ENCODE measurements around the gene GAB3. TPM values are rescaled to one million over a fixed set of nuclear protein-coding genes. Genes with fewer than 3 reads are reported as not detected.

GAB3 gene
- polyA plus RNA-seq, 2 of the 4 experiments (the other 2 are of a cell fraction) = 0.13 to 0.39 TPM

- no peak for DNase-seq (ENCODE audit: low read depth in 1 of 2, low spot score in 1 of 2)
- TF ChIP-seq KDM5A (IDR thresholded peaks at IDR 0.05) = no peak
- TF ChIP-seq GATA3 (IDR thresholded peaks at IDR 0.05; ENCODE audit: borderline replicate concordance) = no peak
- no peak for TF ChIP-seq NPAS2 (CRISPR knock-in tag; IDR thresholded peaks at IDR 0.05; ENCODE audit: borderline replicate concordance)
- TF ChIP-seq HOXB13 (CRISPR knock-in tag; IDR thresholded peaks at IDR 0.05; ENCODE audit: low read depth) = no peak
- TF ChIP-seq CHD4 (IDR thresholded peaks at IDR 0.05; ENCODE audit: borderline replicate concordance) = no peak
- TF ChIP-seq ZSCAN20 (CRISPR knock-in tag; IDR thresholded peaks at IDR 0.05) = no peak
- TF ChIP-seq JUNB (IDR thresholded peaks at IDR 0.05) = no peak
- no peak for TF ChIP-seq FOXS1 (CRISPR knock-in tag; IDR thresholded peaks at IDR 0.05)
- TF ChIP-seq JUN (IDR thresholded peaks at IDR 0.05) = no peak
- TF ChIP-seq REST (IDR thresholded peaks at IDR 0.05) = no peak
- TF ChIP-seq, protein P1, sequence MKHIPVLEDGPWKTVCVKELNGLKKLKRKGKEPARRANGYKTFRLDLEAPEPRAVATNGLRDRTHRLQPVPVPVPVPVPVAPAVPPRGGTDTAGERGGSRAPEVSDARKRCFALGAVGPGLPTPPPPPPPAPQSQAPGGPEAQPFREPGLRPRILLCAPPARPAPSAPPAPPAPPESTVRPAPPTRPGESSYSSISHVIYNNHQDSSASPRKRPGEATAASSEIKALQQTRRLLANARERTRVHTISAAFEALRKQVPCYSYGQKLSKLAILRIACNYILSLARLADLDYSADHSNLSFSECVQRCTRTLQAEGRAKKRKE (CRISPR knock-in tag; IDR thresholded peaks at IDR 0.05; ENCODE audit: low read depth) = no peak
- no peak for TF ChIP-seq EP300 (IDR thresholded peaks at IDR 0.05)
- TF ChIP-seq POLR2A (IDR thresholded peaks at IDR 0.05; ENCODE audit: low read length) = no peak
- TF ChIP-seq, protein P2, sequence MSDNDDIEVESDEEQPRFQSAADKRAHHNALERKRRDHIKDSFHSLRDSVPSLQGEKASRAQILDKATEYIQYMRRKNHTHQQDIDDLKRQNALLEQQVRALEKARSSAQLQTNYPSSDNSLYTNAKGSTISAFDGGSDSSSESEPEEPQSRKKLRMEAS (IDR thresholded peaks at IDR 0.05) = no peak
- no peak for TF ChIP-seq HES2 (IDR thresholded peaks at IDR 0.05)
- TF ChIP-seq FOSL2 (IDR thresholded peaks at IDR 0.05) = no peak
- TF ChIP-seq FOSL2 (CRISPR knock-in tag; IDR thresholded peaks at IDR 0.05) = no peak
- no peak for TF ChIP-seq RAD21 (conservative IDR thresholded peaks at IDR 0.05 in 1 of 2, IDR thresholded peaks at IDR 0.05 in 1 of 2)
- no peak overlapping the region for H3K27ac ChIP-seq
- peaks cover 35% of the 10 kb centered on the region for H3K4me1 ChIP-seq
- H3K4me3 ChIP-seq = no peak overlapping the region
- WGBS (ENCODE audit: missing lambda C conversion rate) = 73% methylated on average over 7 of the region's 7 CpGs
- no peak overlapping the region for H3K4me2 ChIP-seq
- no peak for FAIRE-seq
- no peaks in the 10 kb centered on the region for H3K9me3 ChIP-seq
- ATAC-seq = no peak
- CTCF ChIA-PET = interaction anchor here (2.6 kb wide), 1 partner anchor 21 kb away, joined by 20 read pairs; the partner anchor contains the start of gene GAB3
- POLR2A ChIA-PET = no interaction called here
Observed at GRCh38 chrX:154728431-154729190, 22.3 kb downstream of the GAB3 start.

DNA sequence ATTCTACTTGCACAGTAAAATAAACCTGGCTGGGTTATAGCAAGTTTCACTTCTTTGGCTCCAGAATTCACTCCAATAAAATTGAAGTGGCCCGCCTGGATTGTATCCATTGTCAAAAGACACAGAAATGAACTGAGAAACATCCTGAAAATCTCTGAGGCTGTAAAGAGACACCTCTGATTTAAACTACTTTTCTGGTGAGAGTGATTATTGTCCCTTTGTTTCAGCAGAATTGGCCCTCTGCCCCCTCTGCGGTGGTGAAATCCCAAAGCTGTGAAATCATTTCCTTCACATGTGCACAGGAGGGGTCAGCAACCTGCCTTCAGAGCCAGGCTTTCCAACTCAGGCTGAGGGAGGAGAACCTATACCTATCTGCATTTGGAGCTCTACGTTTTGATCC is 23.0 kb downstream of the GAB3 start:
- Histone ChIP-seq H3K27ac (0 out of 6 replicates have a peak overlapping the region, but pooled peaks of 1 of the 2 experiments have one; percentile 12), H3K4me3 (no peak overlapping the region), H3K4me1 (peaks cover 28% of the 10 kb centered on the region), H3K9me3 (no peaks in the 10 kb centered on the region), H3K4me2 (no peak overlapping the region)
- ATAC-seq (no peak), DNase-seq (ENCODE audit: low read depth in 1 of 2, low spot score in 1 of 2) (no peak), FAIRE-seq (no peak)
- POLR2A ChIA-PET = no interaction called here
- CTCF ChIA-PET = interaction anchor here (0.7 to 1.2 kb wide), 2 partner anchors 11 to 21 kb away, joined by 3 to 4 read pairs; no protein-coding TSS in a partner anchor
- WGBS (ENCODE audit: missing lambda C conversion rate) = 52% methylated on average over 3 of the region's 3 CpGs
- TF ChIP-seq EP300 (IDR thresholded peaks at IDR 0.05) (no peak), JUN (IDR thresholded peaks at IDR 0.05) (no peak), MAZ (IDR thresholded peaks at IDR 0.05; ENCODE audit: borderline replicate concordance, low read depth, low read length) (no peak), HEYL (CRISPR knock-in tag; IDR thresholded peaks at IDR 0.05) (no peak), RARB (CRISPR knock-in tag; IDR thresholded peaks at IDR 0.05) (no peak)

Measured in A549 (cell line).